Sigmoid colon (tissue), 7 donors: ENCODE measurements around the gene FTCDNL1. TPM values are rescaled to one million over a fixed set of nuclear protein-coding genes. Genes with fewer than 3 reads are reported as not detected.

Experiments
- DNase-seq: peaks from one replicate; pipeline ENCODE4 v3.0.0-alpha.2; 2019
- H3K27ac ChIP-seq, 4 donors: fragments of 200-600 bp; sonication (generic); one replicate each; pipeline ENCODE4 v1.5.1; 2016 to 2019; ENCODE audit warnings: mild to moderate bottlenecking in 1 of 4
- H3K27me3 ChIP-seq, 3 donors: fragments of 200-600 bp; sonication (generic); one replicate each; pipeline ENCODE4 v1.5.1; 2019; ENCODE audit warnings: mild to moderate bottlenecking in 1 of 3
- H3K36me3 ChIP-seq, 4 donors: fragments of 200-600 bp; sonication (generic); one replicate each; pipeline ENCODE4 v1.5.1; 2016 to 2019
- H3K4me1 ChIP-seq, 4 donors: fragments of 200-600 bp; sonication (generic); one replicate each; pipeline ENCODE4 v1.5.1; 2017 to 2019
- H3K4me3 ChIP-seq, 4 donors: fragments of 200-600 bp; sonication (generic); one replicate each; pipeline ENCODE4 v1.5.1; 2017 to 2019; ENCODE audit warnings: mild to moderate bottlenecking in 2 of 4, moderate library complexity in 1 of 4
- H3K9me3 ChIP-seq, 4 donors: fragments of 200-600 bp in 3 of 4; sonication (generic) in 3 of 4; one replicate each; pipeline versions ENCODE4 v1.5.1 to v1.6.1; 2013 to 2019
- CTCF ChIP-seq, 4 experiments: fragments of 450-650 bp in 3 of 4; fragments of 200-600 bp in 1 of 4; IDR thresholded peaks; one replicate each; pipeline ENCODE4 v1.5.1; 2016 to 2019; ENCODE audit warnings: antibody characterized with exemption in 4 of 4, mild to moderate bottlenecking in 3 of 4, moderate library complexity in 2 of 4
- EP300 ChIP-seq, 4 donors: sonication (generic); formaldehyde crosslinking; IDR thresholded peaks; one replicate each; pipeline ENCODE4 v1.6.1; 2017; ENCODE audit warnings: antibody characterized with exemption in 4 of 4
- POLR2A ChIP-seq, 2 donors: fragments of 450-650 bp; IDR thresholded peaks; one replicate each; pipeline ENCODE4 v1.6.1; 2016; ENCODE audit warnings: antibody characterized with exemption in 2 of 2, mild to moderate bottlenecking in 2 of 2, moderate library complexity in 2 of 2
- POLR2AphosphoS5 ChIP-seq, 4 donors: sonication (generic); formaldehyde crosslinking; IDR thresholded peaks; one replicate each; pipeline ENCODE4 v1.6.1; 2017; ENCODE audit warnings: antibody characterized with exemption in 4 of 4
- WGBS, 2 donors: extraction: QIAGEN DNeasy Blood & Tissue Kit; methylation state at CpG; one replicate each; pipeline ENCODE4 v1.1.7; 2013; 5-methylcytosine and 5-hydroxymethylcytosine counted together
- intact Hi-C: fragments of 100-400 bp; cut with DNase I; formaldehyde crosslinking; loops from one replicate; pipeline ENCODE4 v1.15.1; 2023
- polyA plus RNA-seq, 3 donors: library from polyadenylated mRNA; stranded (reverse); fragments of 200-250 nt; gene quantifications; one replicate each; pipeline ENCODE4 v1.2.3, GENCODE V29; 2013
- total RNA-seq, 4 donors: library from RNA; depleted of rRNA; stranded (reverse); fragments of >200 nt; gene quantifications; one replicate each; pipeline ENCODE4 v1.1.0, GENCODE V29; 2016
- donor health status: healthy with polysubstance abuse.
- donor health status: Bipolar disorder and iron deficiency.
- donor health status: healthy.

Gene FTCDNL1
- total and polyA plus RNA-seq, 7 donors, result 1.1 to 5.0 (median 2.3) TPM; not detected in 1

GRCh38 chr2:199798831-199799580, 52.0 kb downstream of the FTCDNL1 start:
- intact Hi-C loops, result loop anchor here (5.0 kb wide), 1 partner anchor 53 kb away; the partner anchor contains the start of gene FTCDNL1
- Histone ChIP-seq H3K4me1 (peaks cover 0 to 27% (median 21%) of the 10 kb centered on the region in 4 donors), H3K9me3 (no peaks in the 10 kb centered on the region), H3K4me3 (no peak overlapping the region), H3K27me3 (no peaks in the 10 kb centered on the region), H3K27ac (peak overlapping the region in 3 of 4 donors; percentile 6 to 44 (median 44)), H3K36me3 (no peaks in the 10 kb centered on the region)
- DNase-seq, result peak; percentile 73
- no peak for TF ChIP-seq POLR2A (IDR thresholded peaks at IDR 0.05)
- peak in 2 of 4 donors; percentile 20 to 40 for TF ChIP-seq POLR2AphosphoS5 (IDR thresholded peaks at IDR 0.05)
- 60 to 69% methylated on average over 10 of the region's 10 CpGs for WGBS, 2 donors

GRCh38 chr2:199797431-199798403, 53.3 kb downstream of the FTCDNL1 start:
- H3K4me1 ChIP-seq, result peaks cover 0 to 27% (median 21%) of the 10 kb centered on the region in 4 donors
- H3K4me3 ChIP-seq, result no peak overlapping the region
- H3K9me3 ChIP-seq, result no peaks in the 10 kb centered on the region
- H3K36me3 ChIP-seq, result no peaks in the 10 kb centered on the region
- WGBS, 2 donors, result 15 to 38% methylated on average over 4 of the region's 4 CpGs
- DNase-seq, result no peak
- TF ChIP-seq CTCF (IDR thresholded peaks at IDR 0.05), result no peak
- TF ChIP-seq EP300 (IDR thresholded peaks at IDR 0.05), result no peak
- TF ChIP-seq POLR2A (IDR thresholded peaks at IDR 0.05), result no peak
- TF ChIP-seq POLR2AphosphoS5 (IDR thresholded peaks at IDR 0.05), result no peak
- H3K27ac ChIP-seq, result no peak overlapping the region
- intact Hi-C loops, result loop anchor here (5.0 kb wide), 1 partner anchor 55 kb away; the partner anchor contains the start of gene FTCDNL1
- H3K27me3 ChIP-seq, result no peaks in the 10 kb centered on the region

- H3K9me3 ChIP-seq, result no peaks in the 10 kb centered on the region
- intact Hi-C loops, result no loop called here
- H3K27me3 ChIP-seq, result no peaks in the 10 kb centered on the region
- H3K4me3 ChIP-seq, result no peak overlapping the region
- H3K36me3 ChIP-seq, result no peaks in the 10 kb centered on the region
- no peak for TF ChIP-seq CTCF (IDR thresholded peaks at IDR 0.05)
- no peak for TF ChIP-seq POLR2AphosphoS5 (IDR thresholded peaks at IDR 0.05)
- TF ChIP-seq POLR2A (IDR thresholded peaks at IDR 0.05), result no peak
- TF ChIP-seq EP300 (IDR thresholded peaks at IDR 0.05), result no peak
- WGBS, 2 donors, result 74 to 80% methylated on average over 4 of the region's 4 CpGs
- peaks cover 0 to under 1% (median 0%) of the 10 kb centered on the region in 4 donors for H3K4me1 ChIP-seq
- H3K27ac ChIP-seq, result no peak overlapping the region
- DNase-seq, result no peak
These were observed 58.6 kb downstream of the FTCDNL1 start for GRCh38 chr2:199792381-199792780.

- H3K27ac ChIP-seq, result no peak overlapping the region
- no peak for DNase-seq
- 75 to 80% methylated on average over 3 of the region's 3 CpGs for WGBS, 2 donors
- H3K36me3 ChIP-seq, result no peaks in the 10 kb centered on the region
- intact Hi-C loops, result no loop called here
- no peaks in the 10 kb centered on the region for H3K9me3 ChIP-seq
- no peaks in the 10 kb centered on the region for H3K27me3 ChIP-seq
- H3K4me1 ChIP-seq, result no peaks in the 10 kb centered on the region
- no peak overlapping the region for H3K4me3 ChIP-seq
- TF ChIP-seq EP300 (IDR thresholded peaks at IDR 0.05) (no peak), POLR2A (IDR thresholded peaks at IDR 0.05) (no peak)
These were observed 59.7 kb downstream of the FTCDNL1 start for GRCh38 chr2:199791326-199791725.

- Histone ChIP-seq H3K27ac (no peak overlapping the region), H3K4me1 (no peaks in the 10 kb centered on the region), H3K27me3 (no peaks in the 10 kb centered on the region), H3K36me3 (no peaks in the 10 kb centered on the region), H3K4me3 (no peak overlapping the region), H3K9me3 (no peaks in the 10 kb centered on the region)
- WGBS, 2 donors, result 86 to 94% methylated on average over 4 of the region's 4 CpGs
- intact Hi-C loops, result no loop called here
- TF ChIP-seq POLR2AphosphoS5 (IDR thresholded peaks at IDR 0.05), result no peak
- TF ChIP-seq CTCF (IDR thresholded peaks at IDR 0.05), result no peak
- TF ChIP-seq POLR2A (IDR thresholded peaks at IDR 0.05), result no peak
- no peak for TF ChIP-seq EP300 (IDR thresholded peaks at IDR 0.05)
- no peak for DNase-seq
These were observed 66.5 kb downstream of the FTCDNL1 start for GRCh38 chr2:199784512-199784911.
